Tibial artery (tissue), 4 donors: Measurements from ENCODE around the gene SCYGR2.

Experiments
- DNase-seq, 2 donors: peaks; one replicate each; pipeline ENCODE4 v3.0.0-alpha.2; 2019
- H3K27ac ChIP-seq, 2 donors: fragments of 200-600 bp; sonication (generic) in 1 of 2; 1 replicate in 1 of 2; 2 replicates in 1 of 2; pipeline ENCODE4 v1.5.1; 2018 to 2019; ENCODE audit warnings: mild to moderate bottlenecking in 1 of 2
- H3K27me3 ChIP-seq, 2 donors: fragments of 200-600 bp; sonication (generic) in 1 of 2; one replicate each; pipeline versions ENCODE4 v1.5.1 to v1.6.0; 2016 to 2019
- H3K36me3 ChIP-seq, 3 donors: fragments of 200-600 bp; sonication (generic) in 2 of 3; one replicate each; pipeline ENCODE4 v1.5.1; 2016 to 2019; ENCODE audit warnings: mild to moderate bottlenecking in 2 of 3
- H3K4me1 ChIP-seq, 4 donors: fragments of 200-600 bp; sonication (generic) in 2 of 4; 1 replicate in 3 of 4; 2 replicates in 1 of 4; pipeline ENCODE4 v1.5.1; 2016 to 2019
- H3K4me3 ChIP-seq, 2 donors: fragments of 200-600 bp; sonication (generic) in 1 of 2; 1 replicate in 1 of 2; 2 replicates in 1 of 2; pipeline ENCODE4 v1.5.1; 2018 to 2019; ENCODE audit warnings: mild to moderate bottlenecking in 2 of 2
- H3K9me3 ChIP-seq, 3 donors: fragments of 200-600 bp; sonication (generic) in 1 of 3; one replicate each; pipeline ENCODE4 v1.5.1; 2016 to 2019
- intact Hi-C: fragments of 100-400 bp; cut with DNase I; formaldehyde crosslinking; loops from one replicate; pipeline ENCODE4 v1.15.0; 2023; ENCODE audit warnings: low total_unique reads
- TF ChIP-seq, protein P1 (sequence below), 2 experiments: fragments of 200-600 bp in 1 of 2; fragments of 450-650 bp in 1 of 2; IDR thresholded peaks; one replicate each; pipeline ENCODE4 v1.5.1; 2017 to 2019; ENCODE audit warnings: antibody characterized with exemption in 2 of 2, mild to moderate bottlenecking in 1 of 2, moderate library complexity in 1 of 2

SCYGR2 gene

DNA sequence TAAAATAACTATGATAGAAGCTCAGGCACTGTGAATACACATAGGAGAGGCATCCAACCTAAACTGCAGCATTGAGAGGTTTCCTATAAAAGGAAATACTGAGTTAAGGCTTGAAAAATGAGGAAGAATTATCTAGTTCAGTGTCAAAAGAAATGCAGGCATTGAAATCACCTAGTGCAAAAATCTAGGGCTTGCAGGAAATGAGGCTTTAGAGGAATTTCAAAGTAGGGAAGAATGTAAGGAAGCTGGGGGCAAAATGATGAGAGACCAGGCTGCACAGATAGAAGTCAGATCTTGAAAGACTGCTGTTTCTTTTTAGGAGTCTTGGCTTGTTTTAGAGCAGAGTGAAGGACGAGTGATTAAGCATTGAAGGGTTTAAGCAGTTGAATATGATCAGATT lies 28.1 kb upstream of the SCYGR2 start:
- H3K4me1 ChIP-seq: no peaks in the 10 kb centered on the region
- no peak overlapping the region for H3K27ac ChIP-seq
- intact Hi-C loops: no loop called here
- no peaks in the 10 kb centered on the region for H3K36me3 ChIP-seq
- no peak overlapping the region for H3K4me3 ChIP-seq
- H3K9me3 ChIP-seq: no peaks in the 10 kb centered on the region
- TF ChIP-seq, protein P1, sequence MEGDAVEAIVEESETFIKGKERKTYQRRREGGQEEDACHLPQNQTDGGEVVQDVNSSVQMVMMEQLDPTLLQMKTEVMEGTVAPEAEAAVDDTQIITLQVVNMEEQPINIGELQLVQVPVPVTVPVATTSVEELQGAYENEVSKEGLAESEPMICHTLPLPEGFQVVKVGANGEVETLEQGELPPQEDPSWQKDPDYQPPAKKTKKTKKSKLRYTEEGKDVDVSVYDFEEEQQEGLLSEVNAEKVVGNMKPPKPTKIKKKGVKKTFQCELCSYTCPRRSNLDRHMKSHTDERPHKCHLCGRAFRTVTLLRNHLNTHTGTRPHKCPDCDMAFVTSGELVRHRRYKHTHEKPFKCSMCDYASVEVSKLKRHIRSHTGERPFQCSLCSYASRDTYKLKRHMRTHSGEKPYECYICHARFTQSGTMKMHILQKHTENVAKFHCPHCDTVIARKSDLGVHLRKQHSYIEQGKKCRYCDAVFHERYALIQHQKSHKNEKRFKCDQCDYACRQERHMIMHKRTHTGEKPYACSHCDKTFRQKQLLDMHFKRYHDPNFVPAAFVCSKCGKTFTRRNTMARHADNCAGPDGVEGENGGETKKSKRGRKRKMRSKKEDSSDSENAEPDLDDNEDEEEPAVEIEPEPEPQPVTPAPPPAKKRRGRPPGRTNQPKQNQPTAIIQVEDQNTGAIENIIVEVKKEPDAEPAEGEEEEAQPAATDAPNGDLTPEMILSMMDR (IDR thresholded peaks at IDR 0.05): no peak
- no peaks in the 10 kb centered on the region for H3K27me3 ChIP-seq
- DNase-seq: no peak

DNA sequence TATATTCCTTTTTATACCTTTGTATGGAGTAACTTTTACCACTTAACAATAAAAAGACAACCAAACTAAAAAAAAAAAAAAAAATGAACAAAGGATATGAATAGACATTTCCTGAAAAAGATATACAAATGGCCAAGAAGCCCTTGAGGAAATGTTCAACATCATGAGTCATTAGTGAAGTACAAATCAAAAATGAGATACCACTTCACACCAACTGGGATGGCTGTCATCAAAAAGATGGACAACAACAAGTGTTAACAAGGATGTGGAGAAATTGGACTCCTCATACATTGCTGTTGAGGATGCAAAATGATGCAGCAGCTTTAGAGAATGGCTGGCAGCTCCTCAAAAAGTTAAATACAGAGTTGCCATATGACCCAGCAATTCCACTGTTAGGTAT lies 22.6 kb upstream of the SCYGR2 start:
- Histone ChIP-seq H3K4me1 (no peaks in the 10 kb centered on the region), H3K9me3 (no peaks in the 10 kb centered on the region), H3K27me3 (no peaks in the 10 kb centered on the region), H3K36me3 (no peaks in the 10 kb centered on the region), H3K27ac (no peak overlapping the region), H3K4me3 (no peak overlapping the region)
- intact Hi-C loops: no loop called here
- no peak for DNase-seq
- TF ChIP-seq, protein P1 (IDR thresholded peaks at IDR 0.05): no peak

DNA sequence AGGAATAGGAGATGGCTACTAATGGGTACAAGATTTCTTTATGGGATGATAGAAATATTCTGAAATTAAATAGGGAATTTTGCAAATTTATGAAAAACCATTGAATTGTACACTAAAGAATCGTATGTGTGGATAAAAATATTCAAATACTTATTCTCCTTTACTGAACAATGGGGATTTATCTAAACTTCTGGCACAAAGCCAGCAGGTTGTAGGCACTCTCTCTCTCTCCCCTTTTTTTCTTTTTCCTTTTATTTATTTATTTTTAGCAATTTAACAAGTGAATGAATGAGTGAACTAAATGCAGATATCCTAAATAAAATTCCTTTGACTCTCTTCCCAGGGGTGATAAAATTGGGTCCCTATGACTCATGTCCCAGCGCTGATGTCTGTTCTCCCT lies 21.9 kb upstream of the SCYGR2 start:
- no peak overlapping the region for H3K27ac ChIP-seq
- H3K4me3 ChIP-seq: no peak overlapping the region
- no peaks in the 10 kb centered on the region for H3K36me3 ChIP-seq
- intact Hi-C loops: no loop called here
- H3K27me3 ChIP-seq: no peaks in the 10 kb centered on the region
- DNase-seq: no peak
- no peaks in the 10 kb centered on the region for H3K4me1 ChIP-seq
- H3K9me3 ChIP-seq: no peaks in the 10 kb centered on the region
- TF ChIP-seq, protein P1 (IDR thresholded peaks at IDR 0.05): no peak

DNA sequence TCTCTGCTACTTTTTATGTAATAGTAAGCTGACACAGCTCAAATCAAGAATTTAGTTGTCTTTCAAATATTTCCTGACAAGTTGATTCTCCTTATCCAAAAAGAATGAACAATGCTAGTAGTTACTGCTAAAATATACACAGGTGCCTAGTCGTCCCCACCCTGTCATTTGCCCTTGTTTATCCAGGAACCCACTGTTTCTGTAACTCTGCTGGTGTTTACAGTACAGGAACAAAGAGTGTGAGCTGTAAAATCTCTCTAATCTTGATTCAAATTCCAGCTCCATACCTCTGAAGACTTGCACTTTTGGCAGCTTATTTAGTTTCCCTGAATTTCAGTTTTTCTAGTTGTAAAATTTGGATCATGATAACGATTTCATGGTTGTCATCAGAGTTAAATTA lies 21.1 kb upstream of the SCYGR2 start:
- Histone ChIP-seq H3K4me1 (no peaks in the 10 kb centered on the region), H3K4me3 (no peak overlapping the region), H3K27ac (no peak overlapping the region), H3K27me3 (no peaks in the 10 kb centered on the region), H3K36me3 (no peaks in the 10 kb centered on the region), H3K9me3 (peaks cover 0 to 6% (median 5%) of the 10 kb centered on the region in 3 donors)
- DNase-seq: no peak
- intact Hi-C loops: no loop called here
- TF ChIP-seq, protein P1 (IDR thresholded peaks at IDR 0.05): no peak

DNA sequence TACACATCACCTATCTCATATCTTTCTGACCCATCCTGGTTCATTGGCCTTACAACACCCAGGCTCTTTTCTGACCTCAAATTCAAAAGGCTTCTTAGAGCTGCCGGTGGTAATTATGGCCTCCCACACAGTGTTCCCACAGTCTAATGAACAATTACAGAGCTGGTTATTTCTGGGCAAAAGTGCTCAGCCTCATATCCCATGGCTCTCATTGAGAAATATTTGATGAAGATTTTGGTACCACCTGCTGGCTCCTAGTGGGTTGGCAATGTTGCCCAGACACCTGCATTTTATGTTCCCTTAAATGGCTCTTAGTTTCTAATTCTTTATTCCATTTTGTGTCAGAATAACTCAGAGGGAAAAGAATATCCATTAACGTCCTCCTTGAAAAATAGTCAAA lies 20.1 kb upstream of the SCYGR2 start:
- DNase-seq: no peak
- H3K27me3 ChIP-seq: no peaks in the 10 kb centered on the region

More for the DNA sequence above, 20.1 kb upstream of the SCYGR2 start:
- H3K4me3 ChIP-seq: no peak overlapping the region
- intact Hi-C loops: no loop called here
- no peak overlapping the region for H3K27ac ChIP-seq
- TF ChIP-seq, protein P1 (IDR thresholded peaks at IDR 0.05): no peak
- H3K9me3 ChIP-seq: peaks cover 0 to 15% (median 13%) of the 10 kb centered on the region in 3 donors
- no peaks in the 10 kb centered on the region for H3K36me3 ChIP-seq
- no peaks in the 10 kb centered on the region for H3K4me1 ChIP-seq
